Thymus (tissue), 14 donors: ENCODE measurements around the gene MBNL1. TPM values are rescaled to one million over a fixed set of nuclear protein-coding genes. Genes with fewer than 3 reads are reported as not detected.

Experiments used
- DNase-seq, 9 donors: peaks; one replicate each; pipeline ENCODE4 v3.0.0-alpha.2; 2013; ENCODE audit warnings: low spot score in 9 of 9, low read depth in 6 of 9, missing footprints in 1 of 9
- H3K27ac ChIP-seq, 2 donors: one replicate each; pipeline ENCODE4 v1.5.1; 2013; ENCODE audit warnings: control low read depth in 1 of 2, low read depth in 1 of 2, low read length in 1 of 2, mild to moderate bottlenecking in 1 of 2, moderate library complexity in 1 of 2
- H3K27me3 ChIP-seq, 2 donors: one replicate each; pipeline ENCODE4 v1.5.1; 2013; ENCODE audit warnings: low read length in 1 of 2; ENCODE audit not compliant: control insufficient read depth in 2 of 2, insufficient read depth in 1 of 2
- H3K36me3 ChIP-seq, 2 donors: one replicate each; pipeline ENCODE4 v1.5.1; 2013; ENCODE audit warnings: low read length in 1 of 2, mild to moderate bottlenecking in 1 of 2, moderate library complexity in 1 of 2; ENCODE audit not compliant: control insufficient read depth in 2 of 2, insufficient read depth in 2 of 2
- H3K4me1 ChIP-seq, 2 donors: one replicate each; pipeline ENCODE4 v1.5.1; 2013; ENCODE audit warnings: low read length in 2 of 2; ENCODE audit not compliant: control insufficient read depth in 2 of 2, insufficient read depth in 2 of 2
- H3K4me3 ChIP-seq, 2 donors: one replicate each; pipeline ENCODE4 v1.5.1; 2013; ENCODE audit warnings: low read length in 2 of 2, control low read depth in 1 of 2, mild to moderate bottlenecking in 1 of 2
- H3K9me3 ChIP-seq, 2 donors: one replicate each; pipeline ENCODE4 v1.5.1; 2013; ENCODE audit warnings: low read length in 1 of 2, mild to moderate bottlenecking in 1 of 2; ENCODE audit not compliant: control insufficient read depth in 2 of 2, insufficient read depth in 1 of 2
- WGBS: extraction: QIAGEN DNeasy Blood & Tissue Kit; methylation state at CpG from one replicate; pipeline ENCODE4 v1.1.7; 2013; 5-methylcytosine and 5-hydroxymethylcytosine counted together
- long read RNA-seq, 10 donors: transcript quantifications; one replicate each; lab custom pipeline, GENCODE V29; 2026
- polyA plus RNA-seq: library from polyadenylated mRNA; stranded (reverse); fragments of 200-250 nt; gene quantifications from one replicate; pipeline ENCODE4 v1.2.3, GENCODE V29; 2013
- total RNA-seq: library from RNA; stranded (reverse); fragments of 120-200 nt; gene quantifications from one replicate; pipeline ENCODE4 v1.2.4, GENCODE V29; 2013
- donor health status: healthy.

The MBNL1 gene, protein sequence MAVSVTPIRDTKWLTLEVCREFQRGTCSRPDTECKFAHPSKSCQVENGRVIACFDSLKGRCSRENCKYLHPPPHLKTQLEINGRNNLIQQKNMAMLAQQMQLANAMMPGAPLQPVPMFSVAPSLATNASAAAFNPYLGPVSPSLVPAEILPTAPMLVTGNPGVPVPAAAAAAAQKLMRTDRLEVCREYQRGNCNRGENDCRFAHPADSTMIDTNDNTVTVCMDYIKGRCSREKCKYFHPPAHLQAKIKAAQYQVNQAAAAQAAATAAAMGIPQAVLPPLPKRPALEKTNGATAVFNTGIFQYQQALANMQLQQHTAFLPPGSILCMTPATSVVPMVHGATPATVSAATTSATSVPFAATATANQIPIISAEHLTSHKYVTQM
- 178 TPM for total RNA-seq
- polyA plus RNA-seq: 89.0 TPM
- long read RNA-seq, donor 1, full-length matches to known transcripts: 1 of 1 reads
- long read RNA-seq, donor 1, partial matches to known transcripts: 0 of 1 reads
- long read RNA-seq, donor 1, other reads (novel, unspliced or antisense): 0 of 1 reads
- long read RNA-seq, donor 2, full-length matches to known transcripts: 13 of 81 reads
- long read RNA-seq, donor 2, partial matches to known transcripts: 68 of 81 reads
- long read RNA-seq, donor 2, other reads (novel, unspliced or antisense): 0 of 81 reads
- long read RNA-seq, donor 3, full-length matches to known transcripts: 7 of 64 reads
- long read RNA-seq, donor 3, partial matches to known transcripts: 57 of 64 reads
- long read RNA-seq, donor 3, other reads (novel, unspliced or antisense): 0 of 64 reads
- long read RNA-seq, donor 4, full-length matches to known transcripts: 11 of 24 reads
- long read RNA-seq, donor 4, partial matches to known transcripts: 13 of 24 reads
- long read RNA-seq, donor 4, other reads (novel, unspliced or antisense): 0 of 24 reads
- long read RNA-seq, donor 5, full-length matches to known transcripts: 13 of 97 reads
- long read RNA-seq, donor 5, partial matches to known transcripts: 84 of 97 reads
- long read RNA-seq, donor 5, other reads (novel, unspliced or antisense): 0 of 97 reads
- long read RNA-seq, donor 6, full-length matches to known transcripts: 10 of 15 reads
- long read RNA-seq, donor 6, partial matches to known transcripts: 5 of 15 reads
- long read RNA-seq, donor 6, other reads (novel, unspliced or antisense): 0 of 15 reads
- long read RNA-seq, donor 7, full-length matches to known transcripts: 16 of 53 reads
- long read RNA-seq, donor 7, partial matches to known transcripts: 37 of 53 reads
- long read RNA-seq, donor 7, other reads (novel, unspliced or antisense): 0 of 53 reads
- long read RNA-seq, donor 8, full-length matches to known transcripts: 5 of 30 reads
- long read RNA-seq, donor 8, partial matches to known transcripts: 25 of 30 reads
- long read RNA-seq, donor 8, other reads (novel, unspliced or antisense): 0 of 30 reads
- long read RNA-seq, donor 9, full-length matches to known transcripts: 11 of 26 reads
- long read RNA-seq, donor 9, partial matches to known transcripts: 15 of 26 reads
- long read RNA-seq, donor 9, other reads (novel, unspliced or antisense): 0 of 26 reads
- long read RNA-seq, donor 10, full-length matches to known transcripts: 11 of 54 reads
- long read RNA-seq, donor 10, partial matches to known transcripts: 43 of 54 reads
- long read RNA-seq, donor 10, other reads (novel, unspliced or antisense): 0 of 54 reads

DNA sequence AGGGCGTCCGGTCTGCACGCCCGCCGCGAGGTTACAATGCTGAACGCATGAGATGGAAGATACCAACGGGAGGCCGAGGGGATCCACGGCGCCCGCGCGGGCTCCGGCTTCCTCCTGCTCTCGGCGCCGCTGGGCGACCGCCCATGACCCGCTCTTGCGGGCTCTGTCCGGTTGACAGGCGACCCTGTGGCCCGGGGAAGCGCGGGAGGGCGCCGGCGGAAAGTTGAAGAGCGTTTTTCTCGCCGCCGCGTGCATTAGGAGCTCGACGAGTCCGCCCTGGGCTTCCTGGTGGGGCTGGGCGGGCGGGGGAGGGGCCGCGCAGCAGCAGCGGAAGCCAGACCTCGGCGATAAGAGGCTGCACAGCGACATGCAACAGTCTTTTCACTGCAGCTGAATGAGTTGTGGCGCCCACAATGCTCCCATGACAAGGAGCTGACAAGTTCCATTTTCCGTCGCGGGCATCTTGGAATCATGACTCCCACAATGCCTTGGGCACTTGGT, at the start of gene MBNL1:
TSS of gene MBNL1 (plus strand) at position 375 of the 501 bp plus-strand sequence. CDS start 31,265 bp downstream, outside the sequence.
- Histone ChIP-seq H3K4me3 (peak within 1 kb of the TSS; percentile 96 to 98), H3K36me3 (no peaks in the 10 kb centered on the region), H3K9me3 (no peaks in the 10 kb centered on the region), H3K4me1 (peaks cover 10 to 25% of the 10 kb centered on the region in 2 donors), H3K27ac (peak within 1 kb of the TSS; percentile 96 to 100), H3K27me3 (no peaks in the 10 kb centered on the region)
- WGBS: under 1% methylated on average over 50 of the region's 50 CpGs
- peak; percentile 74 to 96 (median 87) for DNase-seq

DNA sequence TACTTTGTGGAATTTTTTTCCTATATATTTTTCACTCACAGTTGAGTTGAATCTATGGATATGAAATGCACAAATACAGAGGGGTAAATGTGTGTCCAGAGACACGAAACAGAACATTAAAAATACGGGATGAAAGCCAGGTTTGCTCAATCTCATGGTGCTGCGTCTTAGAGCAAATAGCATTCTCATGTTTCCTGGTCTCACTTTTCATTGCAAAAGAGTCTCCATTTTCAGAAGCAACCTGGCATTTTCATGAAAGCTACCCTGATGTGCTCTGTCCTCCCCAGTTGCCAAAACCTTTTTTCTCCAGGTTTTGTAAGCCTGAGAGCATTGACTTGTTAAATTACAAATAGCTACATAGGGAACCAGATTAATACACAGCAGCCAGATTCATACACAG, 49.5 kb upstream of the MBNL1 start:
- WGBS: 74% methylated on average over 3 of the region's 3 CpGs
- Histone ChIP-seq H3K27ac (no peak overlapping the region), H3K4me3 (no peak overlapping the region), H3K27me3 (no peaks in the 10 kb centered on the region), H3K4me1 (no peaks in the 10 kb centered on the region), H3K36me3 (peaks cover 0 to 3% of the 10 kb centered on the region in 2 donors), H3K9me3 (no peaks in the 10 kb centered on the region)
- no peak for DNase-seq

DNA sequence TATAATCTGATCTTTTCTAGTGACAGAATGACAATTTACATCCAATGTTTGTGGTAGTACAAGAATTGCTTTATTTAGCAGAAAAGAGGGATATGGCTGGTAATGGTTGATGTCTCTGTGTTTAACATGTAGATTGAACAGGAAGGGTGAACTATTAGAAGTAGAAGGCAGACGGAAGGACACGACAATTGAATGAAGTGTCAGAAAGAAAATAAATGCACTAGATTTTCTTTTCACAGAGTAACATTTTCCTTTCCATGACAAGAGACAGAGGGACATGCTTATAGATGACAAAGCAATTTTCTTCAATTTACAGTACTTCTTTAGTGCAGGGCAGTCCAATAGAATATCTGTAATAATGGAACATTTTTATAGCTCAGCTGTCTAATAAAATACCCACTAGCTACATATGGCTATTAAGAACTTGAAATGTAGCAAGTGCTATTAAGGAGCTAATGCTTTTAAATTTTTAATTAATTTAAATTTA, 48.9 kb upstream of the MBNL1 start:
- Histone ChIP-seq H3K4me1 (no peaks in the 10 kb centered on the region), H3K4me3 (no peak overlapping the region), H3K36me3 (peaks cover 0 to 3% of the 10 kb centered on the region in 2 donors), H3K27ac (no peak overlapping the region), H3K27me3 (no peaks in the 10 kb centered on the region), H3K9me3 (no peaks in the 10 kb centered on the region)
- DNase-seq: no peak
- 84% methylated on average over 2 of the region's 2 CpGs for whole genome bisulfite sequencing

DNA sequence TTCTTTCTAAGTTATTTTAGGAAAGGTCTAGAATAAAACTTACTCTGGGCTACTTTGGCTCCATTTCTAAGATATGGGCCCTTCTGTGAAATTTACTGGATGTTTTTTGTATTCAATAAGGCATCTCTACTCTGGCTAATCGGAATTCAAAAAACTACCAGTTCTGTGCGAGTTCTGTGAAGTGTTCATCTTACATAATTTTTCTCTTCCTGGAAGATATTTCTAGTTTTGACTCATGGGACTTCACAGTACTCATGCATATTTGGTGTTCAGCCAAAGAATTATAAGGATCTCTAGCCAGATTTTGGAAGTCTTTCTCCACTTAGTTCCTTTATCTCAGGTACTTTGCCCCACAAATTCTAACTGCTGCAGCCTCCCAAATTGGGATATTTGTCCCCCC, 46.4 kb upstream of the MBNL1 start:
- Histone ChIP-seq H3K36me3 (peaks cover 0 to 3% of the 10 kb centered on the region in 2 donors), H3K27me3 (no peaks in the 10 kb centered on the region), H3K9me3 (no peaks in the 10 kb centered on the region), H3K4me1 (no peaks in the 10 kb centered on the region), H3K27ac (no peak overlapping the region), H3K4me3 (no peak overlapping the region)
- WGBS: 75% methylated on average over 2 of the region's 2 CpGs
- DNase-seq: no peak

DNA sequence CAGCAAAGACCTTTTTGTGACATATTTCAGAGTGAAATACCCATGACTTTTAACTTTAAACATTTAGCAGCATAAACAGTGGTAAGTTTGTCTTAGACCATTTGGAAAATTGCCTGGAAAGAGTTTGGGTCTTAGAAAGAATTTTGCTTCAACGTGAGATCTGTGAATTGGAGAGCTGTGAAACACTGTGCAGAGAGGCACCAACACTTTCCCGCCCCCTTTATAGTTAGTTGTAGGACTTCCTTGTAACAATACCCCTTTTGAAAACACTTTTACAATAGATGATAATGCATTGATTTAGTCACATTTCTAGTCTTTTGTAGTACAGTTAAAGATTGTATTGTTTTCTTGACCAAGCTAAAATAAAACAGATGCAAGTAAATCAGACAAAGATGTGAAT, 43.5 kb upstream of the MBNL1 start:
- Histone ChIP-seq H3K4me3 (no peak overlapping the region), H3K27ac (no peak overlapping the region), H3K27me3 (no peaks in the 10 kb centered on the region), H3K36me3 (no peaks in the 10 kb centered on the region), H3K9me3 (no peaks in the 10 kb centered on the region), H3K4me1 (no peaks in the 10 kb centered on the region)
- no peak for DNase-seq
- 66% methylated on average over 2 of the region's 2 CpGs for WGBS

DNA sequence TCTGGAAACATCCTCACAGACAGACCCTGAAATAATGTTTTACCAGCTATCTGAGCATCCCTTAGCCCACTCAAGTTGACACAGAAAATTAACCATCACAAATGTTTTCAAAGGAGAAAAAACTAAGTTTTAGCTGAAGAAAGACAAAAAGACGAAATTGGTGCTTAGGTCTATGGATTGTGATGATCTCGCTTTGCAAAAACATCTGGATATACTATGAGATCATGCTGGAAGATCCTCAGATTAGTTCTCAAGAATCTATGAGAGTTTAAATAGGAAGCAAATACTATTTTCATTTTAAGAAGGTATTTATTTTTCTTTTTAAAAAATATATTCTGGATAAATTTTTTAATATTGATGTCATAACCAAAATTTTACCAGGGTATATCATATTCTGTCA, 42.6 kb upstream of the MBNL1 start:
- Histone ChIP-seq H3K4me3 (no peak overlapping the region), H3K36me3 (no peaks in the 10 kb centered on the region), H3K27me3 (no peaks in the 10 kb centered on the region), H3K9me3 (no peaks in the 10 kb centered on the region), H3K27ac (no peak overlapping the region), H3K4me1 (no peaks in the 10 kb centered on the region)
- WGBS: over 99% methylated on average over 2 of the region's 2 CpGs
- DNase-seq: no peak

DNA sequence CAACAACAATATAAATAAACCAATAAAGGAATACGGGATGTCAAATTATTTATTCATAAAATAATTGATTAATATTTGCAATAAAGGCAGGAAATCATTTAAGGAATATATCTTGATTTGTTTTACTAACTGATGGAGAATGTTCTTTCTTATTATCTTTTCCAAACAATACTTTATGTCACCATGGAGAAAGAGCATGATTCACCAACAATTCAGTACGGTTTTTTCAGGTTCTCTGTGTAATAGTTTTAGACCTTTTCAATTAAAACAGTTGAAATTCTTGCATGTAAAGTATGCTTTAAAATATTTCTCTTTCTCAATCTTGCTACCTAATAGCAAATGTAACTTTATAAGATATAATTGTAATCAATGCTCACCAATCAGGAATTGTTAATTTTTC, 41.7 kb upstream of the MBNL1 start:
- Histone ChIP-seq H3K27ac (no peak overlapping the region), H3K27me3 (no peaks in the 10 kb centered on the region), H3K4me3 (no peak overlapping the region), H3K36me3 (no peaks in the 10 kb centered on the region), H3K9me3 (no peaks in the 10 kb centered on the region), H3K4me1 (no peaks in the 10 kb centered on the region)
- no peak for DNase-seq
- 98% methylated on average over 2 of the region's 2 CpGs for WGBS

DNA sequence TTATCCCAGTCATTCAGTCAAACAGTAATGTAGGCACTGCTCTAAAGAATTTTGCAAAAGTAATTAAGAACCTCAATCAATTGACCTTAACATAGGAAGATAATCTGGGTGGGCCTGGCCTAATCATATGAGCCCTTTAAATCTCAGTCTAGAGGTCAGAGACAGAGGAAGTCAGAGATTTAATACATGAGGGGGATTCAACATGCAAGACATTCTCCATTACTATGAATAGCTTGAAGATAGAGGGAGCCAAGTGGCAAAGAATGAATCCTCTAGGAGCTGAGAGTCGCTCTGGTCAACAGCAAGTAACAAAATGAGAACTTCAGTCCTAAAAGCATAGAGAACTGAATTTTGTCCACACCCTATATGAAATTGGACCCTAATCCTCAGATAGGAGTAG, 39.0 kb upstream of the MBNL1 start:
- Histone ChIP-seq H3K27ac (no peak overlapping the region), H3K4me3 (no peak overlapping the region), H3K36me3 (no peaks in the 10 kb centered on the region), H3K4me1 (no peaks in the 10 kb centered on the region), H3K27me3 (no peaks in the 10 kb centered on the region), H3K9me3 (no peaks in the 10 kb centered on the region)
- DNase-seq: no peak
- WGBS: 98% methylated on average over 1 of the region's 1 CpG
